Neutrophil (primary cell): ENCODE measurements around the gene SORCS2.

Source experiments
- H3K27ac ChIP-seq: fragments of 200-600 bp; sonication (generic); 2 replicates; pipeline ENCODE4 v1.5.1; 2016; ENCODE audit warnings: mild to moderate bottlenecking, moderate library complexity
- H3K27me3 ChIP-seq: fragments of 200-600 bp; sonication (generic); 2 replicates; pipeline ENCODE4 v1.6.0; 2016; ENCODE audit warnings: mild to moderate bottlenecking
- H3K36me3 ChIP-seq: fragments of 200-600 bp; sonication (generic); 2 replicates; pipeline ENCODE4 v1.5.1; 2017
- H3K4me1 ChIP-seq, 2 experiments: fragments of 200-600 bp in 1 of 2; sonication (generic) in 1 of 2; 1 replicate in 1 of 2; 2 replicates in 1 of 2; pipeline versions ENCODE4 v1.5.1 to v1.6.1; 2013 to 2016; ENCODE audit warnings: low read depth in 1 of 2, low read length in 1 of 2, mild to moderate bottlenecking in 1 of 2, moderate library complexity in 1 of 2; ENCODE audit not compliant: control insufficient read depth in 1 of 2, insufficient read depth in 1 of 2
- H3K4me3 ChIP-seq, 2 experiments: fragments of 200-600 bp in 1 of 2; sonication (generic) in 1 of 2; 1 replicate in 1 of 2; 2 replicates in 1 of 2; pipeline ENCODE4 v1.5.1; 2013 to 2016; ENCODE audit warnings: low read depth in 1 of 2, low read length in 1 of 2, mild to moderate bottlenecking in 1 of 2, moderate library complexity in 1 of 2
- H3K9me3 ChIP-seq: fragments of 200-600 bp; sonication (generic); 2 replicates; pipeline ENCODE4 v1.5.1; 2016
- CTCF ChIP-seq: fragments of 200-600 bp; sonication (generic); IDR thresholded peaks from 2 replicates; pipeline ENCODE4 v1.5.1; 2016; ENCODE audit warnings: antibody characterized with exemption

Gene SORCS2

GRCh38 chr4:7297881-7298280, 105.5 kb downstream of the SORCS2 start:
- TF ChIP-seq CTCF: no peak

GRCh38 chr4:7298619-7299009, 106.3 kb downstream of the SORCS2 start:
- H3K36me3 ChIP-seq: no peaks in the 10 kb centered on the region
- no peaks in the 10 kb centered on the region for H3K4me1 ChIP-seq
- no peak for TF ChIP-seq CTCF
- H3K27ac ChIP-seq: no peak overlapping the region
- peaks cover 29% of the 10 kb centered on the region for H3K27me3 ChIP-seq
- H3K9me3 ChIP-seq: no peaks in the 10 kb centered on the region
- no peak overlapping the region for H3K4me3 ChIP-seq

More at GRCh38 chr4:7297881-7298280, 105.5 kb downstream of the SORCS2 start:
- Histone ChIP-seq H3K27ac (no peak overlapping the region), H3K9me3 (no peaks in the 10 kb centered on the region), H3K27me3 (peaks cover 29% of the 10 kb centered on the region), H3K4me1 (no peaks in the 10 kb centered on the region), H3K36me3 (no peaks in the 10 kb centered on the region), H3K4me3 (no peak overlapping the region)

- no peaks in the 10 kb centered on the region for H3K4me1 ChIP-seq
- no peak overlapping the region for H3K4me3 ChIP-seq
- no peak for TF ChIP-seq CTCF
- H3K36me3 ChIP-seq: no peaks in the 10 kb centered on the region
- no peaks in the 10 kb centered on the region for H3K9me3 ChIP-seq
- H3K27ac ChIP-seq: no peak overlapping the region
- peaks cover 29% of the 10 kb centered on the region for H3K27me3 ChIP-seq
Observed at GRCh38 chr4:7299010-7299907, 106.9 kb downstream of the SORCS2 start.

- no peak overlapping the region for H3K4me3 ChIP-seq
Observed at GRCh38 chr4:7299908-7300710, 107.8 kb downstream of the SORCS2 start.

GRCh38 chr4:7300711-7301095, 108.4 kb downstream of the SORCS2 start:
- no peak overlapping the region for H3K27ac ChIP-seq
- H3K4me3 ChIP-seq: no peak overlapping the region
- H3K9me3 ChIP-seq: no peaks in the 10 kb centered on the region
- no peaks in the 10 kb centered on the region for H3K4me1 ChIP-seq
- no peak for TF ChIP-seq CTCF
- peaks cover 29% of the 10 kb centered on the region for H3K27me3 ChIP-seq
- no peaks in the 10 kb centered on the region for H3K36me3 ChIP-seq

More at GRCh38 chr4:7299908-7300710, 107.8 kb downstream of the SORCS2 start:
- peaks cover 29% of the 10 kb centered on the region for H3K27me3 ChIP-seq
- H3K4me1 ChIP-seq: no peaks in the 10 kb centered on the region
- no peak overlapping the region for H3K27ac ChIP-seq
- no peaks in the 10 kb centered on the region for H3K9me3 ChIP-seq
- no peak for TF ChIP-seq CTCF
- no peaks in the 10 kb centered on the region for H3K36me3 ChIP-seq
